ENCODE measurements around the gene TSPAN2.

The TSPAN2 gene

GRCh38 chr1:115112496-115113375 is 23.4 kb upstream of the TSPAN2 start:
- DNase-seq = no peak

GRCh38 chr1:115107516-115108260 is 18.4 kb upstream of the TSPAN2 start:
- DNase-seq = no peak

DNA sequence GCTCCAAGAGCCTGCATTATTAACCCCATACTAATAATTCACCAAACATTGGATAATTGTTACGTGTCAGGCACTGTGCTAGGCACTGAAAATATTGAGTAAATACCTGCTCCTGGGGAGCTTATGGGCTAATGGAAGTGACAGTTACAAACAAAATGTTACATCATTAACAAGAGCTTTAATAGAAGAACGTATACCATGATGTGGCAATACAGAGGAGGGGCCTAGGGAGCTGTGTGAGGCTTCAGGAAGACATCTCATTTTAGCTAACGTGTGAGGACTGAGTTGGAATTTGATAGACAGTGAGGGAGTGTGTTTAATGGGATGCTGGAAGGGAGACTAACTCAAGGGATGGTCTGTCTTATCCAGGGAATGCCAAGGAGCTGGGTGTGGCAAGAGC is 16.5 kb upstream of the TSPAN2 start:
- no peak for DNase-seq

GRCh38 chr1:115099693-115100050 is 10.4 kb upstream of the TSPAN2 start:
- DNase-seq = no peak

- no peak for DNase-seq
These were observed 9.8 kb upstream of the TSPAN2 start for GRCh38 chr1:115098979-115099692.

DNA sequence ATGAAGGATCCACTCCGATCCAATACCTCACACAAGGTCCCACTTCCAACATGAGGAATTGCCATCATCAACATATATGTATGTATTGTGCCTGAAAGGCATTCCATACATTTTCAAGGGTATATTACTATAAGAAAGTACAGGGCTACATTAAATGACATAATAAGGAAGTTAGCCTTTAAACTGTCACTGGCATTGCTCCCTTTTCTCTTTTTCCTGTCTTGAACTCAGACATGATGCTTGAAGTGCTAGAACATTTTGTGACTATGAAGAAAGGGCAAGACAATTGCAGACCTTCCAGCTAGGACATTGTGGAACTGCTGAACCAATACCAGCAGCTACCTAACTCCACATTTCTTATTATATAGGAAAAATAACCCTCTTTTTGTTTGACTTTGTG is 2.9 kb upstream of the TSPAN2 start:
- DNase-seq = no peak

- no peak for DNase-seq
These were observed 2.3 kb upstream of the TSPAN2 start for GRCh38 chr1:115091572-115091971.

GRCh38 chr1:115090956-115091355 is 1.7 kb upstream of the TSPAN2 start:
- DNase-seq = no peak

- no peak for DNase-seq
These were observed 1.2 kb upstream of the TSPAN2 start for GRCh38 chr1:115090540-115090939.

- DNase-seq = no peak
These were observed 835 bp upstream of the TSPAN2 start for GRCh38 chr1:115090186-115090490.

DNA sequence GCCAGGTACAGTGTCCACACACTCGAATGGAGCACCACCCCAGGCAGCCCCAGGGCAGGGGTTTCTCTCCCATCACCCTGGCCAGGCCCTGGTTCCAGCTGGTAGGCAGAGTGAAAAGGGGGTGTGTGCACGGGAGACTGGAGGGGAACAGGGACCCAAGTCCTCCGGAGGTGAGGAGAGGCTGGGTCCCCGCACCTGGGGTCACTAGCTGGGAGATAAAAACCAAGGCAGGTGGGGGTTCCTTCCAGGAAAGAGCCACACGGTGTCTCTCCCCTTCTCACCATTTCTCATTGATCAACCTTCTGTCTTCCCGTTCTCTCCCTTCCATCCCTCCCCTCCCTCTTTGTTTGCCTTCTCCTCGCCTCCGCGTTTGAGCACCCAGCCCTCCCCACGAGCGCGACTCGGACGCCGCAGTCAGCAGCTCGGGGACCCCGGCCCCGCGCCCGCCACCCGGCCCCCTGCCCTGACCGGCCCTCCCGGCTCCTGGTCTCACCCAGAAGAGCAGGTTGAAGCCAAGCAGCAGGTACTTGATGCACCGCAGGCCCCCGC is 358 bp downstream of the TSPAN2 start:
- DNase-seq = no peak

DNA sequence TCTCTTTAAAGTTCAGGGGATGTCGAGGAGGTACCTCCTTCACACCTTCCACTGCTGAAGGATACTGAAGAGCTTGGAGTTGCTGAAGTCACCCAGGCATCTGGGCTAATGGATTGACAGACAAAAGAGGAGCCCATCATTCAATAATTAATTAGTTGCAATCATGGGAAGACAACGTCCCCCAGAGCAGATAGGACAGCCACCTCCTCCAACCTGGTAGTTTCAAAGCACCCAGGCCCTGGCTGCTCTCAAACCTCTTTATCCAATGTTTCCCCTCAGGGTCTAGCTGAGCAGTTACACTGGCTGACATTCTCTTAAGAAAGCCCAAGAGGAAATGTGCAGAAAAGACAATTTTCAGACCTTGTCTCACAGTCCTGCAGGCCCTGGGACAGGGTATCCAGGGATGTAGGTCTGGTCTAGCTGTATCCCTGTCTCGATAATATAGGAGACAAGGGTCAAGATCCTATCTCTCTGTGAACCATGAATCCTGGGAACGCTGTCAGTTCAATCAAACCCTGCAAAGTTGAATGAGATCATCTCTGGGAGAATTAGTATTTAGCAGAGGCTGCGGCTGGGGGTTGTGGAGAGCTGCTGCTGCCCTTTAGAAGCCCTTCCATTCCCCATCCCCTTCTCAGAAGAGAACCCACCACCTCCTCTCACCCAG is 1.1 kb downstream of the TSPAN2 start:
- DNase-seq = no peak

DNA sequence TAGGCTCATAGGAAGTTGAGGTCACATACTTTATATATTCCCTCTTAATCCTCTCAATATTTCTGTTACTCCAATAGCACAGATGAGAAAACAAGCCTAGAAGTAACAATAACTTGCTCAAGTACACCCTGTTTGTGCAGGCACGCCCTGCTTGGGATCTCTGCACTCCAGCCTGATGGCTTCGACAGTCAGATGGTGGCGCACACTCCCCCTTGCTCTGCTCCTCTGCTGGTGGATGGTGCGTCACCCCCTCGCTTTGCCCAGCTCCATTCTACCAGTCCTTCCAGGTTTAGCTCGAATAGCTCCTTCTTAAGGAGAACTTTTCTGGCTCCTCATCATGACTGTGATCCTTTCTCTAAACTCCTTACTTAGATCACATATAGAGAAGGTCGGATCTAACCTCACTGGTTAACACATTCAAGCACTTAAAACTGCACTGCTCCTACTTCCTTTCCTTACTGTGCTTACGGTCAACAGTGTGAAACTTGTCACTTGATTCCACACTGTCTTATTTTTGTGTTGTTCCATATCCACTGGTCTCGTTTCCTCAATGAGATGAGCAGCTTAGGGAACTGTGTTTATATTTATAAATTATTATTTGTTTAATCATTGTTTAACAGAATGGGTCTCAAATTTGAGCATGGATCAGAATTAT is 3.0 kb downstream of the TSPAN2 start:
- no peak for DNase-seq

GRCh38 chr1:115084902-115085511 is 4.3 kb downstream of the TSPAN2 start:
- DNase-seq = no peak

DNA sequence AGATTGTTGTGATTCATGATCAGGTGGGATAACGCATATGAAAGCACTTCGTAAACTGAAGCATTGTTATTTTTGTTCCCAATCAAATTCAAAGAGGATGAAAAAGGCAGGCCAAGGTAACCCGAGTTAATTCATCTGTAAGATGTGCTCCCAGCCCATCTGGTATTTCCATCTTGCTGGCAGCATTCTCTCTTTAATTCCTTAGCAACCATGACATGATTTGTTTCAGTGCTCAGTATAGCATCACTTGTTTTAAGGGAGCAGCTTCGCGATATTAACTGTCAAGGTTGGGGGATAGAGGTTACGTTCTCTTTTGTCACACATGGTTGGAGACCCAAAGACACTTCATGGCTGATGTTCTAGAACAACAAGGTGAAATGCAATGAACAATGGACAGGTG is 6.4 kb downstream of the TSPAN2 start:
- no peak for DNase-seq

GRCh38 chr1:115078708-115079107 is 10.6 kb downstream of the TSPAN2 start:
- no peak for DNase-seq

DNA sequence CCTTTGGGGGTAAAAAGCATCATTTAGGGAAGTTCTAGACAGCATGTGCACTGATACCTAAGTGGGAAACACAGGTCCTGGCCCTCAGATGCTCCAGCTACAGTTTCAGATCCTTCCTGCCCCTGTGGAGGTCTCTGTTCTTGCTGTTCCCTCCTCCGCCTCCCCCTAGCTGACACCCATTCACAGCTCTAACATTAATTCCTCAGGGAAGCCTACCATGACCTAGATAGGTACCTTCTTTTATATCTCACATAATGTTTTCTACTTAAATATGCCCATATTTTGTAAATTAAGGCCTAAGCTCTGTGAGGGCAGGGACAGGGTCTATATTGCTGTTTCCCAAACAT is 11.3 kb downstream of the TSPAN2 start:
- no peak for DNase-seq

DNA sequence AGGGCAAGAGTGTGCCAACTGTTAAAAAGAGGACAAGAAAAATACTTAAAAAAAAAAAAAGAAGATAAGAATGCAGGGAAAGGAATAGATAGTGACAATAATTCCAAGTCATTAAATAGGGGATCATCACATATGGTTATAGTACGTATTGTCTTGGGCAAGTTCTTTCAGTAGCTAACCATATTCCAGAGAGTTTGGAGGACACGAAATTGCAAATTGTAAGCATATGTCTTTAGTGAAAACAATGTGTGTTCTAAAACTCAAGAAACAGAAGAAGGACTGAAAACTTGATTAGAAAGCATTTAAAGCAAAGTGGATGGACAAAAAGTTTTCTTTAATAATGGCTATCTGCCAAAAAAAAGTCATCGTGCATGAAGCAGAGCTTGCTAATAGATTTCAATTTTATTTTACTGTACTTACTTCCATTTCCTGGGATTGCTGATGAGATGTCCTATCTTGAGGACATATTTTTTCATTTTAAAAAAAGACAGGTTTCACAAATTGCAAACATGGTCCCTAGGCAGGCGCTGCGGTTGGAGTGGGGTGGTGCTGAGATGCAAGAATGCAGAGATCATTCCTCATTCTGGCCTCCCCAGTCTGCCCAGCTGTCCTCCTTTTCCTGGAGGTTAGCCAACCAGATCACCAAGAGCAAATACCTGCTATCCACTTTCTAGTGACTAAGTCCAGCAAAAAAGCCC is 11.9 kb downstream of the TSPAN2 start:
- DNase-seq = no peak

GRCh38 chr1:115076384-115076915 is 12.9 kb downstream of the TSPAN2 start:
- no peak for DNase-seq

DNA sequence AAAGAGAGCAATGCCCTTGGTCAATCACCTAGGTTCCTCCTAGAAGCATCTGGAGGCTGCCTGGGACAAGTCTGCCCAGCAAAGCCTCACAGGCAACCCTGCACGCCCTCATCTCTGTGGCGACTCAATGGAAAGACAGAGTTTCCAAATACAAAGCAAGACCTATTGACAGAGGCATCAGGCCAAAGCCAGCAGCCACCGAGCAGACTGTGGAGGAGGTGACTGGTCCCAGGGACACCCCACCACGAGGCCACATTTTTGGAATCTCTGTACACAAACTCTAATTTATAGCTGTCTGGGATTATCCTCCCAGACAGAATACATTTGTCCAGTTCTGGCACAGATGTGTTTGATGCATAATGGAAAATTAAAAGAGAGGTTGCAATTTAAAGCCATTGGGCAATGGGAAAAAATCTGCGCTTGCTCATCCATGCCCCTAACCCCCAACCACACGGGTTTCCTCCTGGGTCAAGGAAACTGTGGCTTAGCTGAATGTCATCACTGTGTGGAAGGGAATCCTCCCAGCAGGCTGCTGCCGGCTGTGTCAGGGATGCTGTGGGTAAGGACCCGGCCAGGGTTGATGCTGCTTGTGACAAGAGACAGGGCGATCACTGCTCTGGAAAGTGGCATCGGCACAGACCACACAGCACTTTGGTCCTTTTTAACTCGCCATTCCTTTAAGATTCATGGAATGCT is 14.3 kb downstream of the TSPAN2 start:
- DNase-seq = no peak

Data from NCI-H1092 (cell line).